HEK293T (cell line): ENCODE results near the gene TAOK1.

Source experiments
- ELF4 ChIP-seq: fragments of 450-650 bp; IDR thresholded peaks from 2 replicates; pipeline ENCODE4 v1.6.1; 2017; ENCODE audit warnings: antibody characterized with exemption
- FOXA1 ChIP-seq: fragments of 450-650 bp; IDR thresholded peaks from 2 replicates; pipeline ENCODE4 v1.6.1; 2016; ENCODE audit warnings: mild to moderate bottlenecking
- FOXM1 ChIP-seq: fragments of 450-650 bp; IDR thresholded peaks from 2 replicates; pipeline ENCODE4 v1.6.1; 2017; ENCODE audit warnings: mild to moderate bottlenecking, borderline replicate concordance
- HDGF ChIP-seq: fragments of 450-650 bp; IDR thresholded peaks from 2 replicates; pipeline ENCODE4 v1.6.1; 2017; ENCODE audit warnings: antibody characterized with exemption, borderline replicate concordance
- L3MBTL2 ChIP-seq: fragments of 450-650 bp; conservative IDR thresholded peaks from 2 replicates; pipeline ENCODE4 v1.6.1; 2016; ENCODE audit warnings: mild to moderate bottlenecking
- SP1 ChIP-seq: fragments of 450-650 bp; IDR thresholded peaks from 2 replicates; pipeline ENCODE4 v1.6.1; 2017
- TARDBP ChIP-seq: fragments of 450-650 bp; IDR thresholded peaks from 2 replicates; pipeline ENCODE4 v1.6.1; 2016

DNA sequence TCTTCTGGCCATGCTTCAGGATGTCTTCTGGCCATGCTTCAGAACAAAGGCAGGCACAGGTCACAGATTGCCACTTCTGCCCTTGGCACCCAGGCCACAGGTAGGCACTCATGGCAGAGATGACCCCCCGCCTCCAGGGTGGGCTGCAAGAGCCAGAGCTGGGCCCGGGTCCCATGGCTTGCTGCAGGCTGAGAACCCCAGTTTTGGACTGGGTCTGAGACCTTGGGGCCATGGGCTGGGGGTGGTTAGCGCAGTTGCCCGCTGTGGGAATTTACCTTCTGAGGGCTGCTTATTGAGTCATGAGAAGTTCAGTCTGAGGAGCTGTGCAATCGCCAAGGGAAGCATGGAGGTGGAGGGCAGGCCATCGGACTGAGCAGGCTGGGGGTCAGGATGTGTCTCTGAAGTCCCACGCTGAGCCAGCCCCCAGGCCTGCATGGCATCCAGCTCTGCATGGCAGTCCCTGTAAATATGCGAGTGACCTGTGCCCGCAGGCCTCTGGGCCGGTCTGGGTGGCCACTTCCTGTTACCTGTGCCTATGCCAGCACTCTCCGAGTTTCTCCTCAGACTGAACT lies 204.4 kb downstream of the TAOK1 start:
- TF ChIP-seq SP1 (no peak), TARDBP (no peak), L3MBTL2 (no peak), ELF4 (no peak), FOXA1 (no peak), HDGF (no peak), FOXM1 (no peak)
